ENCODE data around the gene GTF2A2. TPM values are rescaled to one million over a fixed set of nuclear protein-coding genes. Genes with fewer than 3 reads are reported as not detected.

GTF2A2 gene
- total and polyA plus RNA-seq, 4 donors, result 11.7 to 101 (median 27.2) TPM

DNA sequence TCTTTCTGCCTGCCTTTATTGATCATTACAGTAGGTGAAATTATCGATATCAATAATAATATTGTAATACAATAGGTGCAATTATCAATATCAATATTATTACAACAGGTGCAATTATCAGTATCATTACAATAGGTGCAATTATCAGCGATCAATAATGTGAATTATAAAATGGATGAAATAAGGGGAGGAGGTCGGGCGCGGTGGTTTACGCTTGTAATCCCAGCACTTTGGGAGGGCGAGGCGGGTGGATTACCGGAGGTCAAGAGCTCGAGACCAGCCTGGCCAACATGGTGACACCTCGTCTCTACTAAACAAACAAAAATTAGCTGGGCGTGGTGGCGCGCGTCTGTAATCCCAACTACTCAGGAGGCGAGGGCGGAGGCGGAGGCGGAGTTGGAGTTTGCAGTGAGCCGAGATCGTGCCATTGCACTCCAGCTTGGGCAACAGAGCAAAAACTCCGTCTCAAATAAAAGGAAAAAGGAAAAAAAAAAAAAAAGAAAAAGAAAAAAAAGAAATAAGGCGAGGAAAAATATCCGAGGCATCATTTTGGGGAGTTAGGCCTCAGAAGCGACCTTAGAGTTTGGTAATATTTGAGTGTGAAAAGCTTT lies 32.4 kb upstream of the GTF2A2 start (continued):
- TF ChIP-seq, protein P1, sequence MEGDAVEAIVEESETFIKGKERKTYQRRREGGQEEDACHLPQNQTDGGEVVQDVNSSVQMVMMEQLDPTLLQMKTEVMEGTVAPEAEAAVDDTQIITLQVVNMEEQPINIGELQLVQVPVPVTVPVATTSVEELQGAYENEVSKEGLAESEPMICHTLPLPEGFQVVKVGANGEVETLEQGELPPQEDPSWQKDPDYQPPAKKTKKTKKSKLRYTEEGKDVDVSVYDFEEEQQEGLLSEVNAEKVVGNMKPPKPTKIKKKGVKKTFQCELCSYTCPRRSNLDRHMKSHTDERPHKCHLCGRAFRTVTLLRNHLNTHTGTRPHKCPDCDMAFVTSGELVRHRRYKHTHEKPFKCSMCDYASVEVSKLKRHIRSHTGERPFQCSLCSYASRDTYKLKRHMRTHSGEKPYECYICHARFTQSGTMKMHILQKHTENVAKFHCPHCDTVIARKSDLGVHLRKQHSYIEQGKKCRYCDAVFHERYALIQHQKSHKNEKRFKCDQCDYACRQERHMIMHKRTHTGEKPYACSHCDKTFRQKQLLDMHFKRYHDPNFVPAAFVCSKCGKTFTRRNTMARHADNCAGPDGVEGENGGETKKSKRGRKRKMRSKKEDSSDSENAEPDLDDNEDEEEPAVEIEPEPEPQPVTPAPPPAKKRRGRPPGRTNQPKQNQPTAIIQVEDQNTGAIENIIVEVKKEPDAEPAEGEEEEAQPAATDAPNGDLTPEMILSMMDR (IDR thresholded peaks at IDR 0.05; ENCODE audit: low read depth, low read length, missing input control), result no peak
- TF ChIP-seq RAD21 (IDR thresholded peaks at IDR 0.05) (no peak), YY1 (IDR thresholded peaks at IDR 0.05) (peak; percentile 87), JUND (IDR thresholded peaks at IDR 0.05) (no peak), GABPA (IDR thresholded peaks at IDR 0.05 in 1 of 2, conservative IDR thresholded peaks at IDR 0.05 in 1 of 2) (no peak), FOXA1 (IDR thresholded peaks at IDR 0.05) (no peak), TAF1 (conservative IDR thresholded peaks at IDR 0.05) (peak; percentile 75), FOXA2 (IDR thresholded peaks at IDR 0.05) (no peak)

DNA sequence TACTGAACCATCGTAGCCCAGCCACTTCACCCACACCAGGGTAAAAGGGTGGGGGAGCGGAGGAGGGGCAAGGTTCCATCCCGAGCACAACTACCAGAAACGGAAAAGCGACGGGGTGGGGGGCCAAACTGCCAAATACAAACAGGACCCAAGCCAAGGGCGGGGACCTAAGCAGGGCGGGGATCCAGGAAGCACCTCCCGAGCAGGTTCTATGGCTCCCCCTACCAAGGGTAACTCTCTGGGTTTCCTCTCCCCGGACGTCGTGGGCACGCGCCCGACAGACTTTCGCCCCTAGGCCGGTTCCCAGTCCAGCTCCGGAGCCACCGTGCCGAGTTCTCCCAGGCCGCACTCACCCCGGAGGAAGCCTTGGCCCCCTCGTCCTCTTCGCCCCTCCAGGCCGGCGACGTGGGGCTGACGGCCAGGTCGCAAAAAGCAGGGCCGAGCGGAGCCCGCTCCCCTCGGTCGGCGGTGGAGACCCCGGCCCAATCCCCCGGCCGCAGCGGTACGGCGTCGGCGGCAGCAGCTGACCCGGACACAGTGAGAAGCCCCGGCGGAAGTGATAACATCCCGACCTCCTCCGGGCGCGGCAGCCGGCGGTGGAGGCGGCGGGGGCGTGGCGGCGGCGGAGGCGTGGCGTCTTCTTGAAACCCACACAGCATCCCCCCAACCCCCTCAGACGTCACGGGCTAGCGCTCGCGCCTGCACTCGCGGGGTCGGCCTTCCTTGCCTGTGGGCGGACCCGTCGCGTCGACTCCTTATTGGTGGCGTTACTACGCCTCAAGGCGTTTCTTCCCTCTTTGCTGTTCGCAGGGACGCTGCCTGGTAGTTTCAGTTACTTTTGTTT lies 31.7 kb upstream of the GTF2A2 start, which contains the start of gene BNIP2:
Gene BNIP2, minus strand, starts transcription at position 539 of the 844 bp plus-strand sequence. CDS start 6,863 bp downstream, outside the sequence.
- Histone ChIP-seq H3K36me3 (ENCODE audit: control insufficient read depth in 4 of 4, insufficient read depth in 3 of 4, low read depth in 1 of 4, low read length in 3 of 4) (no peaks in the 10 kb centered on the region), H3K9ac (ENCODE audit: low read depth in 1 of 2, low read length in 2 of 2) (peak within 1 kb of the TSS; percentile 92 to 97), H3K27me3 (ENCODE audit: control insufficient read depth in 4 of 4, insufficient read depth in 4 of 4, low read length in 3 of 4) (no peaks in the 10 kb centered on the region), H3K4me1 (ENCODE audit: control insufficient read depth in 4 of 4, insufficient read depth in 4 of 4, low read length in 3 of 4) (peaks cover 12 to 46% (median 44%) of the 10 kb centered on the region in 4 donors), H3K9me3 (ENCODE audit: control insufficient read depth in 4 of 4, low read length in 3 of 4) (no peaks in the 10 kb centered on the region), H3K4me3 (ENCODE audit: low read depth in 1 of 3, low read length in 3 of 3) (peak within 1 kb of the TSS; percentile 81 to 94 (median 90)), H3K27ac (ENCODE audit: low read depth in 1 of 2, low read length in 2 of 2) (peak within 1 kb of the TSS; percentile 98 to 100)
- peak; percentile 31 for TF ChIP-seq FOXA1 (IDR thresholded peaks at IDR 0.05)
- TF ChIP-seq SP1 (IDR thresholded peaks at IDR 0.05), result peak; percentile 61
- TF ChIP-seq EGR1 (IDR thresholded peaks at IDR 0.05; ENCODE audit: low read depth in 2 of 2), result peak in 1 of 2 donors; percentile 76
- no peak for TF ChIP-seq HNF4G (IDR thresholded peaks at IDR 0.05)
- TF ChIP-seq, protein P2, sequence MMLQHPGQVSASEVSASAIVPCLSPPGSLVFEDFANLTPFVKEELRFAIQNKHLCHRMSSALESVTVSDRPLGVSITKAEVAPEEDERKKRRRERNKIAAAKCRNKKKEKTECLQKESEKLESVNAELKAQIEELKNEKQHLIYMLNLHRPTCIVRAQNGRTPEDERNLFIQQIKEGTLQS (IDR thresholded peaks at IDR 0.05), result no peak
- TF ChIP-seq HNF4A (conservative IDR thresholded peaks at IDR 0.05), result peak; percentile 20 to 25
- TF ChIP-seq RXRA (IDR thresholded peaks at IDR 0.05), result peak in 1 of 2 donors; percentile 6
- TF ChIP-seq GABPA (IDR thresholded peaks at IDR 0.05 in 1 of 2, conservative IDR thresholded peaks at IDR 0.05 in 1 of 2), result peak in 1 of 2 donors; percentile 90
- TF ChIP-seq, protein P1 (IDR thresholded peaks at IDR 0.05; ENCODE audit: low read depth, low read length, missing input control), result no peak
- no peak for TF ChIP-seq TAF1 (conservative IDR thresholded peaks at IDR 0.05)
- peak; percentile 8 for TF ChIP-seq FOXA2 (IDR thresholded peaks at IDR 0.05)
- TF ChIP-seq, protein P3, sequence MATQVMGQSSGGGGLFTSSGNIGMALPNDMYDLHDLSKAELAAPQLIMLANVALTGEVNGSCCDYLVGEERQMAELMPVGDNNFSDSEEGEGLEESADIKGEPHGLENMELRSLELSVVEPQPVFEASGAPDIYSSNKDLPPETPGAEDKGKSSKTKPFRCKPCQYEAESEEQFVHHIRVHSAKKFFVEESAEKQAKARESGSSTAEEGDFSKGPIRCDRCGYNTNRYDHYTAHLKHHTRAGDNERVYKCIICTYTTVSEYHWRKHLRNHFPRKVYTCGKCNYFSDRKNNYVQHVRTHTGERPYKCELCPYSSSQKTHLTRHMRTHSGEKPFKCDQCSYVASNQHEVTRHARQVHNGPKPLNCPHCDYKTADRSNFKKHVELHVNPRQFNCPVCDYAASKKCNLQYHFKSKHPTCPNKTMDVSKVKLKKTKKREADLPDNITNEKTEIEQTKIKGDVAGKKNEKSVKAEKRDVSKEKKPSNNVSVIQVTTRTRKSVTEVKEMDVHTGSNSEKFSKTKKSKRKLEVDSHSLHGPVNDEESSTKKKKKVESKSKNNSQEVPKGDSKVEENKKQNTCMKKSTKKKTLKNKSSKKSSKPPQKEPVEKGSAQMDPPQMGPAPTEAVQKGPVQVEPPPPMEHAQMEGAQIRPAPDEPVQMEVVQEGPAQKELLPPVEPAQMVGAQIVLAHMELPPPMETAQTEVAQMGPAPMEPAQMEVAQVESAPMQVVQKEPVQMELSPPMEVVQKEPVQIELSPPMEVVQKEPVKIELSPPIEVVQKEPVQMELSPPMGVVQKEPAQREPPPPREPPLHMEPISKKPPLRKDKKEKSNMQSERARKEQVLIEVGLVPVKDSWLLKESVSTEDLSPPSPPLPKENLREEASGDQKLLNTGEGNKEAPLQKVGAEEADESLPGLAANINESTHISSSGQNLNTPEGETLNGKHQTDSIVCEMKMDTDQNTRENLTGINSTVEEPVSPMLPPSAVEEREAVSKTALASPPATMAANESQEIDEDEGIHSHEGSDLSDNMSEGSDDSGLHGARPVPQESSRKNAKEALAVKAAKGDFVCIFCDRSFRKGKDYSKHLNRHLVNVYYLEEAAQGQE (IDR thresholded peaks at IDR 0.05), result peak; percentile 79
- TF ChIP-seq, protein P4, sequence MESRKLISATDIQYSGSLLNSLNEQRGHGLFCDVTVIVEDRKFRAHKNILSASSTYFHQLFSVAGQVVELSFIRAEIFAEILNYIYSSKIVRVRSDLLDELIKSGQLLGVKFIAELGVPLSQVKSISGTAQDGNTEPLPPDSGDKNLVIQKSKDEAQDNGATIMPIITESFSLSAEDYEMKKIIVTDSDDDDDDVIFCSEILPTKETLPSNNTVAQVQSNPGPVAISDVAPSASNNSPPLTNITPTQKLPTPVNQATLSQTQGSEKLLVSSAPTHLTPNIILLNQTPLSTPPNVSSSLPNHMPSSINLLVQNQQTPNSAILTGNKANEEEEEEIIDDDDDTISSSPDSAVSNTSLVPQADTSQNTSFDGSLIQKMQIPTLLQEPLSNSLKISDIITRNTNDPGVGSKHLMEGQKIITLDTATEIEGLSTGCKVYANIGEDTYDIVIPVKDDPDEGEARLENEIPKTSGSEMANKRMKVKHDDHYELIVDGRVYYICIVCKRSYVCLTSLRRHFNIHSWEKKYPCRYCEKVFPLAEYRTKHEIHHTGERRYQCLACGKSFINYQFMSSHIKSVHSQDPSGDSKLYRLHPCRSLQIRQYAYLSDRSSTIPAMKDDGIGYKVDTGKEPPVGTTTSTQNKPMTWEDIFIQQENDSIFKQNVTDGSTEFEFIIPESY (IDR thresholded peaks at IDR 0.05), result no peak
- peak; percentile 99 for DNase-seq (ENCODE audit: low spot score)
- 1% methylated on average over 78 of the region's 78 CpGs for WGBS

Data from liver (tissue), 9 donors.